GM19397 (cell line): ENCODE data around the gene HPGDS.
"Not testable (repeated sequence)": the region's sequence is repeated elsewhere in the genome, so short reads cannot be mapped to it uniquely, and the experiment has no call there.

Experiments used
- ATAC-seq: cut with Tn5 transposase; IDR thresholded peaks from one replicate; pipeline ENCODE4 v1.9.1; 2021; ENCODE audit warnings: mild to moderate bottlenecking, moderate library complexity; ENCODE audit not compliant: unreplicated experiment

The HPGDS gene

DNA sequence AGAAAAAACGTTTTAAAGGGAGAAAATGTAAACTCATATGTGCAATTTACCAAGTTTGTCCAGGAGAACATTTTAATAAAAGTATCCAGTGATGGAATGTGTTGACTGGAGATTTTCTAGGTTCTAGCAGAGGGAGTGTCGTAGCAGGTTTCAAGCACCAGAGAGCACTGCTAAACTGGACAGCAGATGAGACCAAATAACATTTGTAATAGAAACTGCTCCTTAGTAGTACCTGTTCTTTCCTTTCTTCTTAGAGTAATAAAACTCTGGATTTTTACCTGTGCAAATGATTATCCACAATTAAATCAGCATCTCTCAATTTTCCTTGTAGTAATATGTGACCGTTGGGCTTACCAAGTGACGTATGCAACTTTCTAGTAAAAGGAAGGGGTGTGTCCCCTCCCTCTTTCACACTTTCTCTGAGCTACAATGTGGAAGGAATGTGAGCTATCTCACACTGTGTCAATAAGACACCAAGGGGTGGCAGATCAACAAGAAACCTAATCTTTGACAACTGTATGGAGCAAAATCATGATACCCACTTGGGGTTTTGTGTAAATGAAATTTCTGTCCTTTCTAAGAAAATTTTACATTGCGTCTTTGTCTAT lies 9.5 kb downstream of the HPGDS start:
- no peak for ATAC-seq

DNA sequence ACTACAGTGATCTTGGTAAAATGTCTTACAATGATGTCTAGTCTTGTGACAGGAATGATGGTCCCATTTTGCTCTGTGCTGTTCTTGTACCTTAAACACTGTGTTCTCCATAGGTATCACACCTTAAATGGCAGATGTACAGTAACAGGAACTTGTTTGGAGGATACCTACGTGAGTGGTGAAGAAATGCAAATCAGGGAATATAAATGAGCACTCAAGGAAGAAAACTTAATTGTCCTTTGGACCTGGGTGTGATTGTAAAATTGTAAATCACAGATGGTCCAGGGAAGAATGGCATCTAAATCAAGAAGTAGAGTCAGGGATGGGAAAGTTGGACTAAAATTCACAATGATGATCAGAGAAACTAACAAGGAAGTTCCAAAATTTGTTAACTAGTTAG lies 12.7 kb downstream of the HPGDS start:
- no peak for ATAC-seq

DNA sequence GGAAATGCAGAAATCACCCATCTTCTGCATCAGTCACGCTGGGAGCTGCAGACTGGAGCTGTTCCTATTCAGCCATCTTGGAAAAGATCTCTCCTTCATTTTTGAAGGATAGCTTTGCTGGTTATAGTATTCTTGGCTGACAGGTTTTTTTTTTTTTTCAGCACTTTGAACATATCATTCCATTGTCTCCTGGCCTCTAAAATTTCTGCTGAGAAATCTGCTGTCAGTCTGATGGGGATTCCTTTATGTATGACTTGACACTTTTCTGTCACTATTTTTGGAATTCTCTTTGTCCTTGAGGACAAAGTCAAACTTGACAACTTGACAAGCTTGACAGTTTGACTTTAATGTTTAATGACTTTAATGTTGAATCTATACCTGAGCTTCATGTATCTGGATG lies 16.8 kb downstream of the HPGDS start:
- ATAC-seq = no peak

DNA sequence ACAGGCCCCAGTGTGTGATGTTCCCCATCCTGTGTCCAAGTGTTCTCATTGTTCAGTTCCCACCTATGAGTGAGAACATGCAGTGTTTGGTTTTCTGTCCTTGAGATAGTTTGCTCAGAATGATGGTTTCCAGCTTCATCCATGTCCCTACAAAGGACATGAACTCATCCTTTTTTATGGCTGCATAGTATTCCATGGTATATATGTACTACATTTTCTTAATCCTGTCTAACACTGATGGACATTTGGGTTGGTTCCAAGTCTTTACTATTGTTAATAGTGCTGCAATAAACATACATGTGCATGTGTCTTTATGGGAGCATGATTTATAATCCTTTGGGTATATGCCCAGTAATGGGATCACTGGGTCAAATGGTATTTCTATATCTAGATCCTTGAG lies 22.7 kb downstream of the HPGDS start:
- ATAC-seq = not testable (repeated sequence)

DNA sequence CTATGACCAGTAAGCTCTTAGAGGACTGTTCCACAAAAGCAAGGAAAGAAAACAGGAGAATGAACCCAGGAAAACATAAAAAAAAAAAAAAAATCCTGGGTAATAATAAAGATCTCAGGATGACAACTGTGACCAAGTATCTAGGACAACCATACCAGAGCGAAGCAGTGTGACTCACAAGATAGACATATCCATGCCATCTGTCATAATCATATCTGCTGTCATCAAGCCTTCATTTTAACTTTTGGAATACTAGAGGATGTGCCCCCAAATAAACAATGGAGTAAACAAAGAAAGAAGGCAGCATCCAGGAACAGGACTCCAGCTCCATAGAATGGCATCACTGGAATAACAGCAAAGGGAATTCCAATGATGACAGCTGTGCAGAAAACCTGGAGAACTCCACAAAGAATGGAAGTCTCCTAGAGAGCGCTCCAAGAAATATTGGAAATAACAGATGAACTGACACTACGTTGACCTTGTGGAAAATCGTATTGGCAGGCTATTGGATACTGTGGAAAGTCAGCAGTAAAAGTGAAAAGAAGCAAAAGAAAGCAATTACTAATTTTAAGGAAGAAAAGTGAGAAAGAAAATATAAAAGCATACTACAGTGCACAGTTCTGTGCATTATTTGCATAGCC lies 35.3 kb downstream of the HPGDS start:
- ATAC-seq = no peak

DNA sequence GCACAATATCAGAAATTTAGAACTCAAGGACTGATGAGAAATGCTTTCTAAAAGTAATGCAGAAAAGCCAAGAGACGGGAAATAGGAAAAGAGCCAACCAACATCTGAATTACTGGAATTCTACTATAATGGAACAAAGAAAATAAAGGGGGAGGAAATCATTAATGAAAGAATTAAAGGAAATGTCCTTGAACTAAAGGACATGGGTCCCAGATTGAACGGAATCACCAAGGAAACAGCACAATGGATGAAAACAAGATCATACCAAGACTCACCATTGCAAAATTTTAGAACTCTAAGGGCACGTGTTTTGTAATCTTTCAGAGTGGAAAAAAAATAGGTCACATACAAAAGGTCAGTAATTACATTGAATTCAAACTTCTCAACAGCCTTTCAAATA lies 35.9 kb downstream of the HPGDS start:
- no peak for ATAC-seq

DNA sequence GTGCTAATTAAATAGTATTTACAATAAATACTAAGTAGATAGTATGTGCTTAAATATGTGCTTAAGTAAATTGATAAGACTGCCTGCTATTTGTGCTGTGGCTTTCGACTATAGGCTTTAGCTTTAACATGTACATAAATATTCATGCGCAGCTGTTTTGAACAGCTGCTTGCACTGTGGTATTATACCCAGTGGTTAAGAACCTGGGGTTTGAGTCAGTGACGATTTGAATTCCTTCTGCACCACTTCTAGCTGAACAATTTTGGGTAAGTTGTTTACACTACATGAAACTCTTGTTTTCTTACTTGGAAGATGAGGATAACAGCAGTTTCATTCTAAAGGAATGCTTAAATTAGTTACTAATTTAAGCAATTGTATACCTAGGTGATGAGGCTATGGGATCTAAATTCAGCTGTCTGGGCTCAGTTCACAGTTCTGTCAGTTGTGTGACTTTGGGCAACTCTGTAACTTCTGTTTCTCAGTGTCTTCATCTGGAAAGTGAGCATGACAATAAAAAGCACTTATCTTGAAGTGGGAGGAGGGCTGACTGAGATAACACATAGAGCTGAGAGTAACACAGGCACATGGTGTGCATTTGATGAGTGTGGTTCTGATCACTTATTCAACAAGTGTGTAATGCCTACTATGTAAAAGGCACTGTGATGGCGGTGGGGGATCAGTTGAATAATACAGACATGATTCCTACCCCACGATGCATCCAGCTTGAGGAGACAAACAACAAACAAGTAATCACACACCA lies 37.0 kb downstream of the HPGDS start:
- ATAC-seq = no peak

DNA sequence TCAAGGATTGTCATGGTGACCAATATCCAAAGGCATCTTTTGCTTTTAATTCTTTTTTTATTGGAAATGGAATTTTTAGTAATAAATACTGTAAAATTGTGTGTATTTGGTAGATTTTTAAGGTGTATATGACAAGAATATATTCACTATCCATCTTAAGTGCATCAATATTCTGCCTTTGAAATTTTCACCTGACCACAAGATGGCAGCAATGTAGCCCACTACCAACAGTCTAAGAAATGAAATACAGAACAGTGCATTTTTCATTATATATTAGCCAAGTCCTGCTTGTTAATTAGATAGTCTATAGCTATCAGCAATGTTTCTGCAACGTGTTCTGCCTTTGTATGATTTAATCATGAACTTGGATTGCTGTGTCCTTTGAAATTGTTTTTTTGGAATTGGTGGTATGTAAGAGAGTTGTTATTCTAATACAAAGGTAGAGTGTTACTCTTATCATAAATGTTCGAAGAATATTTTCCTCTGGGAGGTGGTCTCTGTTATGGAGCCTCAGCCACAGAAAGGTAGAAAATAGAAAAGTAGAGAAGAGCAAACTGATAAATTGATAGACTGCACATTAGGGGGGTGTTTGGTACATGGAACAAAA lies 38.2 kb downstream of the HPGDS start:
- no peak for ATAC-seq

DNA sequence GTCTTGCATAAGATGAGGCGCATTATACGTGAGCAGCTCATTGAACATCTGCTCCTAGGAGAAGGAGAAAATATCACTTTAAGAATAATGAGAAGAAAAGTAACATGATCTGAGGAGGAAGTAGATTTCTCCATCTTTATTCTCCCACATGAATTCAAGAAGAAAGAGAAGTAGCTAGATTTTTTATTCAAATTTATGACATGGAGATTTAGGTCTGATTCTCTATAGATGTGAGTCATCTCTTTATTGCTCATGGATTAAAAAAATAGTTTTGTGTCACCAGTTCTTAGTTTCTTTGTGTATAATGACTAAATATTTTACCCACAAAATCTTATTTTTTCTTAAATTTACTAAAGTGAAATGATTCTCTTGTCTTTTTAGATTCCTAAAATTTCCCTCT lies 40.4 kb downstream of the HPGDS start:
- ATAC-seq = no peak

DNA sequence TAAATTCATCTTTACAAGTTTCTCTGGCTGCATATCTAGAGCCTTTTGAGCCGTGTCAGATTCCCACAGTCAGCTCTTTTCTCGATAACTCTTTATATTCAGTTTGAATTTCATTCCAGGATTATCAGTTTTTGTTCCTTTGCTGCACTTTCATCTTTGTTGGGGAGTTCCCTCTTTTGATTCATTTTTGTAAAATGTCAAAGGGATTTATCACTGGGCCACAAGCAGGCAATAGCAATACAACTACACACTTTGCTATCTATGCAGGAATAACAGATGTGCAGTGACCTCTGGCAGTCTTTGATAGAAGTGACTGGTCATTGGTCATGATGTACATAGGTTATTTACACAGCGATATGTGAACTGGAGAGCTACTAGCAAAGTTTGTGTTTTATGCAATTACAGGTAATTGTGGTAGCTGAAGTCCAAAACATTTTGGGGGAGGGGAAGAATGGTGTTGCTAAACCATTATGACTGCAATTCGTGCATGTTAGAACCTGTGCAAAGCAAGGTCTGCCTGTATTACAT lies 43.8 kb downstream of the HPGDS start:
- ATAC-seq = no peak

DNA sequence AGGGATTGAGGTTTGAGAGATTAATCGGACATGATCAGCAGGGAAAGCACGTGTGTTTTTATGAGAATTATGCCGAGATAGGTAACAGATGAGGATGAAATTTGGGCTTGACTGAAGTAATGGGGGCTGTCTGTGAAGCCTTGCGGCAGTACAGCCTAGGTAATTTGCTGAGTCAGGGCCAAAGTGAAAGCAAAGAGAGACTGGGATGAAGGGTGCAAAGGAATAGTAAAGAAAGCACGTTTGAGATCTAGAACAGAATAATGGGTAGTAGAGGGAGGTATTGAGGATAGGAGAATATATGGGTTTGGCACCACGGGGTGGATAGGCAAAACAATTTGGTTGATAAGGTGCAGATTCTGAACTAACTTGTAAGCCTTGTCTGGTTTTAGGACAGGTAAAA lies 47.2 kb downstream of the HPGDS start:
- ATAC-seq = not testable (repeated sequence)

DNA sequence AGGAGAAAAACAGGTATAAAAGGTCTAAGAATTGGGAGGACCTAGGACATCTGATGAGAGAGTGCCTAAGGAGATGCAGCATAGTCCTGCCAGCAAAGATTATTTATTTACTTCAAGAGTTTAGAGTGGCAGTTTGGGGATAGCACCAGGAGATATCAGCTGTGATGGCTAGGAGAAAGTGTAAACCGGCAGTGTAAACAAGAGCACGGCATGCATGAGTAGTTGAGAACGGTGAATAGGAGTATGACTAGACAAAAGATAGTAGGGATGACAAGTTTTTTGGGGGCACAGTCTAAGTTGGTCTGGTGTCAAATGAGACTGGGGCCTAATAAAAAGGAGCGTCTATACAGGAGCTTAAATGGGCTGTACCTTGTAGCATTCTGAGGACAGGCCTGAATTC lies 48.7 kb downstream of the HPGDS start:
- ATAC-seq = not testable (repeated sequence)

DNA sequence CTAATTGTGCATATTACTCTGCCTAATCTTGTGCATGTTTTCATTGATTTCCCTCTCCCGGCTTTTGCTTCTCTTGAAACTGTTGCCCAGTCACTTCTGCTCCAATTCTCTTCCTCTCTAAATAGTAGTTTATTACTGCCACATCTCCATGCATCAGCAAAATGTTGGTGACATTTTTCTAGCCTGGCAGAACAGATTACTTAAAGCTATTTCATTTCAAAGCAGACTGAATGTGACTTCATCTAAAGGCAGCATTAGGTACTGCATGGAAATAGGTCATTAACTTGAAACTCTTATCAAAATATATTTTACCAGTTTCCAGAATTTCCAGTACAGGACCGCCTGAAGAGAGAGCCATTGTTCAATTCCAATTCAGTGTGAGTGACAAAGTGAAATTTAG lies 52.4 kb downstream of the HPGDS start:
- no peak for ATAC-seq

DNA sequence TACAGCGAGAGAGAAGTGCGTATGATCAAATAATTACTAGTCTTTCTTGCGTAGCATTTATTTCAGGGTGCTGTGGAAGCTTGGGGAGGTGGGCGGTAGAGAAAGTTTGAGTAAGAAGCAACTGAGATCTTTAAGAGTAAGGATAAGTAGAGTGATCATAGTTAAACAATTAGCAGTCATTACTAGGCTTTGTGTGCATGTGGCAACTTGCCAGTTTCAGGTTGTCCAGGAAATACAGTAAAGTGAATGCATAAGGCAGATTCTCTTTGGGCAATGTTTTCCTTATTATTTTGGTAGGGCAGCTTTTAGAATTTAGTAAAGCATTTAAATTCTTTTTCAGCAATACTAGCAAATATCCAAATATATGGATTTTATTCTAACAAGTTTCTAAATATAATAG lies 57.0 kb downstream of the HPGDS start:
- ATAC-seq = no peak

DNA sequence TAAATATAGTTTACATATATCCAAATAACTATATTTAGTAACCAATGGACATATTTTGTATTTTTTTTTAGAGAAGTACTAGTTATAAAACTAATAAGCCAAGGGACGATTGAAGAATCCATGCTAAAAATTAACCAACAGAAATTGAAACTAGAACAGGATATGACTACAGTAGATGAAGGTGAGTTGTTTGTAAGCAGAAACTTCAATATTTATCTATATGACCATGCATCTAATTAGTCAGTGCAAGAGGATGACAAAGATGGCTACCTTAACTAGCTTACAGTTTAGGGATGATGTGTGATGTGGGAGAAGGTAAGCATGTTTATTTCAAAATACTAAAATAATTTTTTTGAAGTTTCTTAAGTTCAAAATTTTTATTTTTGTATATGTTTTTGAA lies 57.7 kb downstream of the HPGDS start:
- no peak for ATAC-seq

DNA sequence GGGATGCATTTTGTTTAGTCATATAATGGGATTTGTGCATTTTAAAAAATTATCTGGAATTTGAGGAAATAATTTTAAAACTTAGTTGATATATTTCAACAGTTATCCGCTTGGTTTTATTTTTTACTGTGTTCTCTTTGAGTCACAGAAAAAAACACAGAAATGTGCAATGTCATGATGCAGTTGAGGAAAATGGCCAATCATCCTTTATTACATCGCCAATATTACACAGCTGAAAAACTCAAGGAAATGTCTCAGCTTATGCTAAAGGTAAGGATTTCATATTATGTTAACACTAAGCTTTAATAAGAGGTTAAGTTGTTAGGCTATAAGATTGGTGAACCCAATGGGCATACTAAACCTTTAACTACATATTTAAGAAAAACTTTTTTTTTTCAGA lies 63.9 kb downstream of the HPGDS start:
- ATAC-seq = no peak

DNA sequence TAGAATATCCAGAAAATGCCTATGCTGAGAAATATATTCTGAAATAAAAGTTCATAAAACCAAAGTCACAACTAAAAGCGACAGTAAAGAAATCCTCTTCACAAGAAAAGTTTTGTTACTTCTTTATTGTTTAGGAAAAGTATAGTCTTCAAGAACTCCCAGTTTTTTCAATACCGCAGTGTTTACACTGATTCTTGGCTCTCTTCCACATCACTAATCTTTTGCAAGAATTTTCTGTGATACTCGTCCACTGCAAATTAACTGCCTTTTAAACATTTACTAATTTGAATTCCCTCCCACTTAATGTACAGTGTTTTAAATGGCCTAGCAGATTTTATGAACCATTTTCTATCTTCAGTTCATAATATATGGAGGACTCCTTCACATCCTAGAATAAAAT lies 65.1 kb downstream of the HPGDS start:
- ATAC-seq = no peak

DNA sequence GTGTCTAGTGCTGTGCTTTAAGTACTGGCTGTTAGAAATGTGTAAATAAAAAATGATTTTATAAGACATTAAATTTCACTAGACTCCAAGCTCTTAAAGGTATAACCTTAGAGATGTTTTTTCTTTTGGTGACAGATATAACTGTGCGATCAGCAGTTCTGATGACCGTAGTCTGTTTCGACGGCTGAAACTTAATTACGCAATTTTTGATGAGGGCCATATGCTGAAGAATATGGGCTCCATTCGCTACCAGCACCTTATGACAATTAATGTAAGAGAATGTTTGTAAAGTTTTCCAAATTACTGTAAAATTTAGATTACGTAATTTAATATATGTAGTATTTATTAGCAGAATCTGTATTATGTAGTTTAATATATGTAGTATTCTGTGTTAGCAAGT lies 66.4 kb downstream of the HPGDS start:
- no peak for ATAC-seq

DNA sequence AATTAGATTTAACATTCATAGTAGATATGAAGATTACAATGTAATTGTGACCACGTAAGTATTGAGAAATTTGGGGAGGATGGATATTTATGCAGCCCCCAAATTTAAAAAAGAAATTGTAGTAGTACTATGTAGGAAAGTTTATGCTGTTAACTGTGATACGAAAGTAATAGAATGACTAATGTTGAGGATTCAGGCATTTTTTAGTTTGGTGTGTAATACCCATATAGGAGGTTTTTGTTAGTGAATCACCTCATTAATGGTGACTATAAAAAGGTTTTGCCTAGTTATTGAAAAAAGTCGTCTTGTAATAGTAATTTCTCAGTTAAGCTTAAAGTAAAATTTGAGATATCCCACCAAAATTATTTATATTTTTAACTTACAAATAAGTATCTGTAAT lies 67.7 kb downstream of the HPGDS start:
- no peak for ATAC-seq

DNA sequence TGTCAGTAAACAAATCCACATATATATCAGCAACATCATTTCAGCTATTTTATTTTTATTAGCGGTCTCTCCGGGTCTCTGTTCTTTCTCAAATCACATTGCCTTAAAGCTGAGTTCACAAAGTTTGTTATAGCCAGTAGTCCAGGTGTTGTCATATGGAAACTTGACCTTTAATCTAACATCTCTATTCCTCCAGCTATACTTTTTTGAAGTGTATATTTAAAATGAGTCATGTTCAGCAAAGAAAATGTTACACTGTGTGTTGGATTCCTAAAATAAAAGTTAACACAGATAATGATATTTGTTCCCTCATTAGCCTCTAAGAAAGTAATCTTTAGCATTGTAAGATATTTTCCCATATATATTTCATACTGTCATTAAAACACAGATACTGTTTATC lies 71.4 kb downstream of the HPGDS start:
- no peak for ATAC-seq

DNA sequence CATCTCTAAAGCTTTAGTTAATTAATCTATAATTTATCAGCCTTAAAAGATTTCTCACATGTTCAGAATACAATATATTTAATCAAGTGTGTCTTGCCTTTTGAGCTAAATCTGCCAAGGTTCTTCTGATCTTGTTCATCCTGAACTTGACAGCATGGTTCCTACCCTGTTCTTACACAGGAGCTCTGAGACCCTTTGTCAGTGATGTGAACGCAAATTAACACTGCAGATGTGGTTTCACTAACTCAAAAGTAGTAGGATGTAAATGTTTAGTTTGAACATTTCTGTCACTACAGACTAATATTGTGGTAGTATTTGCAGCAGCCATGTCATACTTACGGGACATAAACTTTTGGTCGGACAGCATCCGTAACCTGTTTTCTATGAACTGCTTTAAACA lies 75.6 kb downstream of the HPGDS start:
- no peak for ATAC-seq
